GM21360 (cell line): Measurements from ENCODE around the gene RC3H2.

Experiments used
- ATAC-seq: cut with Tn5 transposase; IDR thresholded peaks from one replicate; pipeline ENCODE4 v1.9.1; 2021; ENCODE audit warnings: mild to moderate bottlenecking, moderate library complexity; ENCODE audit not compliant: unreplicated experiment

Gene RC3H2

GRCh38 chr9:122904823-122905710 lies at the start of gene RC3H2:
RC3H2 (minus strand) TSS chr9:122905359; CDS start chr9:122897509, 7,850 bp downstream.
- ATAC-seq: peak; percentile 90

GRCh38 chr9:122954253-122954691 lies 49.1 kb upstream of the RC3H2 start:
- no peak for ATAC-seq

- no peak for ATAC-seq
Measured at GRCh38 chr9:122951056-122951455, 45.9 kb upstream of the RC3H2 start.

GRCh38 chr9:122950263-122950662 lies 45.1 kb upstream of the RC3H2 start:
- no peak for ATAC-seq

- no peak for ATAC-seq
Measured at GRCh38 chr9:122949696-122950095, 44.5 kb upstream of the RC3H2 start.

GRCh38 chr9:122948313-122948712 lies 43.2 kb upstream of the RC3H2 start:
- no peak for ATAC-seq

- no peak for ATAC-seq
Measured at GRCh38 chr9:122946461-122947005, 41.4 kb upstream of the RC3H2 start.

- ATAC-seq: no peak
Measured at GRCh38 chr9:122944960-122945888, 40.1 kb upstream of the RC3H2 start.

GRCh38 chr9:122941582-122942234 lies 36.5 kb upstream of the RC3H2 start:
- no peak for ATAC-seq

- peak; percentile 95 for ATAC-seq
Measured at GRCh38 chr9:122940749-122941581, 35.8 kb upstream of the RC3H2 start, which contains the start of gene RABGAP1. RABGAP1 (plus strand) TSS chr9:122941020; CDS start chr9:122957060, 16,040 bp downstream.

- no peak for ATAC-seq
Measured at GRCh38 chr9:122940454-122940748, 35.2 kb upstream of the RC3H2 start.

GRCh38 chr9:122939601-122940000 lies 34.4 kb upstream of the RC3H2 start:
- no peak for ATAC-seq

- no peak for ATAC-seq
Measured at GRCh38 chr9:122936883-122937282, 31.7 kb upstream of the RC3H2 start.

GRCh38 chr9:122936464-122936863 lies 31.3 kb upstream of the RC3H2 start:
- ATAC-seq: no peak

GRCh38 chr9:122931226-122932121 lies 26.3 kb upstream of the RC3H2 start, which contains the start of gene ZBTB26:
ZBTB26 (minus strand) TSS chr9:122931512; CDS start chr9:122919934, 11,578 bp downstream.
- peak; percentile 93 for ATAC-seq

- ATAC-seq: peak; percentile 22
Measured at GRCh38 chr9:122930541-122931225, 25.5 kb upstream of the RC3H2 start.

- no peak for ATAC-seq
Measured at GRCh38 chr9:122929796-122930354, 24.7 kb upstream of the RC3H2 start.

GRCh38 chr9:122923947-122924346 lies 18.8 kb upstream of the RC3H2 start:
- peak; percentile 50 for ATAC-seq
